ENCODE measurements around the gene BEND3. TPM values are rescaled to one million over a fixed set of nuclear protein-coding genes. Genes with fewer than 3 reads are reported as not detected.
A peak's percentile ranks its signal among the peaks of the same experiment; 100 is the strongest.

BEND3 gene
- total and polyA plus RNA-seq, 2 donors from 2014 or later: 1.1 to 3.6 TPM

GRCh38 chr6:107079429-107079828 lies 35.9 kb downstream of the BEND3 start:
- Histone ChIP-seq H3K4me1 (ENCODE audit: control insufficient read depth in 2 of 3, insufficient read depth in 2 of 3, low read depth in 1 of 3, low read length in 3 of 3) (no peaks in the 10 kb centered on the region), H3K36me3 (ENCODE audit: control insufficient read depth in 2 of 3, insufficient read depth in 3 of 3, low read length in 3 of 3) (no peaks in the 10 kb centered on the region), H3K4me3 (ENCODE audit: low read length in 3 of 3) (no peak overlapping the region), H3K27ac (ENCODE audit: low read depth in 2 of 2, low read length in 2 of 2) (no peak overlapping the region), H3K9me3 (ENCODE audit: control insufficient read depth in 2 of 3, insufficient read depth in 1 of 3, low read length in 3 of 3) (no peaks in the 10 kb centered on the region), H3K9ac (ENCODE audit: low read length in 3 of 3) (no peak overlapping the region), H3K27me3 (ENCODE audit: control insufficient read depth, insufficient read depth, low read length) (no peaks in the 10 kb centered on the region)
- TF ChIP-seq, protein P1, sequence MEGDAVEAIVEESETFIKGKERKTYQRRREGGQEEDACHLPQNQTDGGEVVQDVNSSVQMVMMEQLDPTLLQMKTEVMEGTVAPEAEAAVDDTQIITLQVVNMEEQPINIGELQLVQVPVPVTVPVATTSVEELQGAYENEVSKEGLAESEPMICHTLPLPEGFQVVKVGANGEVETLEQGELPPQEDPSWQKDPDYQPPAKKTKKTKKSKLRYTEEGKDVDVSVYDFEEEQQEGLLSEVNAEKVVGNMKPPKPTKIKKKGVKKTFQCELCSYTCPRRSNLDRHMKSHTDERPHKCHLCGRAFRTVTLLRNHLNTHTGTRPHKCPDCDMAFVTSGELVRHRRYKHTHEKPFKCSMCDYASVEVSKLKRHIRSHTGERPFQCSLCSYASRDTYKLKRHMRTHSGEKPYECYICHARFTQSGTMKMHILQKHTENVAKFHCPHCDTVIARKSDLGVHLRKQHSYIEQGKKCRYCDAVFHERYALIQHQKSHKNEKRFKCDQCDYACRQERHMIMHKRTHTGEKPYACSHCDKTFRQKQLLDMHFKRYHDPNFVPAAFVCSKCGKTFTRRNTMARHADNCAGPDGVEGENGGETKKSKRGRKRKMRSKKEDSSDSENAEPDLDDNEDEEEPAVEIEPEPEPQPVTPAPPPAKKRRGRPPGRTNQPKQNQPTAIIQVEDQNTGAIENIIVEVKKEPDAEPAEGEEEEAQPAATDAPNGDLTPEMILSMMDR (IDR thresholded peaks at IDR 0.05; ENCODE audit: borderline replicate concordance, extremely low read depth, insufficient read depth): no peak
- intact Hi-C loops (cut with DNase I): no loop called here
- no peak for DNase-seq
- no peak for FAIRE-seq

DNA sequence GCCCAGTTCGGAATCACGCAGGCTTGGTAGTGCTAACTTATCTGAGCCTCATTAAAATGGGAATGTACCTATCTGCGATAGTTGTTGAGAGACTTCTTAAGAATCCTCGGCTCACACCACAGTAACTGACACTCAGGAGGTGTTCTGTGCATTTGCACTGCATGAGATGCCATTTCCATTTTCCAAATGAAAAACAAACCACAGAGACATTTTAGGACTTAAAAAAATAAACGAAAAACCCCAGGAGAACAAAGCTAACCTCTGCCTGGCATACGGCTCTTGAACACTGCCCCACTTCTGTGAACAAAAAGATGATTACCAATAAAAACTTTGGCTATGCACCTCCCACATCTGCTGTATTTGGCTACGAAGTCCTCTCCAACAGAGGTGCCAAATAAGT lies 37.6 kb downstream of the BEND3 start:
- no peaks in the 10 kb centered on the region for H3K36me3 ChIP-seq (ENCODE audit: control insufficient read depth in 2 of 3, insufficient read depth in 3 of 3, low read length in 3 of 3)
- H3K27me3 ChIP-seq (ENCODE audit: control insufficient read depth, insufficient read depth, low read length): no peaks in the 10 kb centered on the region
- intact Hi-C loops (cut with DNase I): no loop called here
- TF ChIP-seq, protein P1 (IDR thresholded peaks at IDR 0.05; ENCODE audit: borderline replicate concordance, extremely low read depth, insufficient read depth): no peak
- no peak for DNase-seq
- no peaks in the 10 kb centered on the region for H3K4me1 ChIP-seq (ENCODE audit: control insufficient read depth in 2 of 3, insufficient read depth in 2 of 3, low read depth in 1 of 3, low read length in 3 of 3)
- H3K4me3 ChIP-seq (ENCODE audit: low read length in 3 of 3): no peak overlapping the region
- H3K9me3 ChIP-seq (ENCODE audit: control insufficient read depth in 2 of 3, insufficient read depth in 1 of 3, low read length in 3 of 3): no peaks in the 10 kb centered on the region
- no peak overlapping the region for H3K27ac ChIP-seq (ENCODE audit: low read depth in 2 of 2, low read length in 2 of 2)
- FAIRE-seq: no peak
- H3K9ac ChIP-seq (ENCODE audit: low read length in 3 of 3): no peak overlapping the region

GRCh38 chr6:107075951-107076381 lies 39.3 kb downstream of the BEND3 start:
- Histone ChIP-seq H3K9ac (ENCODE audit: low read length in 3 of 3) (no peak overlapping the region), H3K27ac (ENCODE audit: low read depth in 2 of 2, low read length in 2 of 2) (no peak overlapping the region), H3K27me3 (ENCODE audit: control insufficient read depth, insufficient read depth, low read length) (no peaks in the 10 kb centered on the region), H3K36me3 (ENCODE audit: control insufficient read depth in 2 of 3, insufficient read depth in 3 of 3, low read length in 3 of 3) (no peaks in the 10 kb centered on the region), H3K4me3 (ENCODE audit: low read length in 3 of 3) (no peak overlapping the region), H3K9me3 (ENCODE audit: control insufficient read depth in 2 of 3, insufficient read depth in 1 of 3, low read length in 3 of 3) (no peaks in the 10 kb centered on the region), H3K4me1 (ENCODE audit: control insufficient read depth in 2 of 3, insufficient read depth in 2 of 3, low read depth in 1 of 3, low read length in 3 of 3) (no peaks in the 10 kb centered on the region)
- intact Hi-C loops (cut with DNase I): no loop called here
- peak in 3 of 5 donors; percentile 18 to 72 (median 64) for DNase-seq
- TF ChIP-seq, protein P1 (IDR thresholded peaks at IDR 0.05; ENCODE audit: borderline replicate concordance, extremely low read depth, insufficient read depth): peak; percentile 3
- no peak for FAIRE-seq

- Histone ChIP-seq H3K4me1 (ENCODE audit: control insufficient read depth in 2 of 3, insufficient read depth in 2 of 3, low read depth in 1 of 3, low read length in 3 of 3) (no peaks in the 10 kb centered on the region), H3K36me3 (ENCODE audit: control insufficient read depth in 2 of 3, insufficient read depth in 3 of 3, low read length in 3 of 3) (no peaks in the 10 kb centered on the region), H3K9me3 (ENCODE audit: control insufficient read depth in 2 of 3, insufficient read depth in 1 of 3, low read length in 3 of 3) (no peaks in the 10 kb centered on the region), H3K4me3 (ENCODE audit: low read length in 3 of 3) (no peak overlapping the region), H3K27me3 (ENCODE audit: control insufficient read depth, insufficient read depth, low read length) (no peaks in the 10 kb centered on the region), H3K27ac (ENCODE audit: low read depth in 2 of 2, low read length in 2 of 2) (no peak overlapping the region), H3K9ac (ENCODE audit: low read length in 3 of 3) (no peak overlapping the region)
- intact Hi-C loops (cut with DNase I): no loop called here
- FAIRE-seq: no peak
- TF ChIP-seq, protein P1 (IDR thresholded peaks at IDR 0.05; ENCODE audit: borderline replicate concordance, extremely low read depth, insufficient read depth): no peak
- DNase-seq: no peak
Measured at GRCh38 chr6:107070686-107071085, 44.6 kb downstream of the BEND3 start.

All from kidney (tissue), 14 donors.